Parathyroid adenoma (tissue), 2 donors: Measurements from ENCODE around the gene KLHL3.

Experiments used
- H2AFZ ChIP-seq: fragments of 300-600 bp; sonication (generic); one replicate; pipeline ENCODE4 v1.7.0; 2017; ENCODE audit warnings: antibody characterized with exemption, mild to moderate bottlenecking
- H3K27ac ChIP-seq: fragments of 300-600 bp; sonication (generic); one replicate; pipeline ENCODE4 v1.7.0; 2017
- H3K27me3 ChIP-seq: fragments of 300-600 bp; sonication (generic); one replicate; pipeline ENCODE4 v1.7.0; 2017; ENCODE audit warnings: low read length; ENCODE audit not compliant: control insufficient read depth, insufficient read depth
- H3K36me3 ChIP-seq: fragments of 300-600 bp; sonication (generic); one replicate; pipeline ENCODE4 v1.7.0; 2017; ENCODE audit warnings: low read length; ENCODE audit not compliant: control insufficient read depth, insufficient read depth
- H3K4me1 ChIP-seq: fragments of 300-600 bp; sonication (generic); one replicate; pipeline ENCODE4 v1.7.0; 2017; ENCODE audit warnings: control low read depth
- H3K4me2 ChIP-seq: fragments of 300-600 bp; sonication (generic); one replicate; pipeline ENCODE4 v1.7.0; 2017; ENCODE audit warnings: low read length
- H3K4me3 ChIP-seq: fragments of 300-600 bp; sonication (generic); one replicate; pipeline ENCODE4 v1.7.0; 2017; ENCODE audit warnings: low read depth, low read length
- H3K79me2 ChIP-seq: fragments of 300-600 bp; sonication (generic); one replicate; pipeline ENCODE4 v1.7.0; 2017; ENCODE audit warnings: control low read depth
- H3K9ac ChIP-seq: fragments of 300-600 bp; sonication (generic); one replicate; pipeline ENCODE4 v1.7.0; 2017; ENCODE audit warnings: mild to moderate bottlenecking
- H3K9me3 ChIP-seq: fragments of 300-600 bp; sonication (generic); one replicate; pipeline ENCODE4 v1.7.0; 2017; ENCODE audit warnings: low read length; ENCODE audit not compliant: control insufficient read depth
- CTCF ChIP-seq: fragments of 300-600 bp; sonication (generic); IDR thresholded peaks from one replicate; pipeline ENCODE4 v1.7.0; 2017; ENCODE audit warnings: antibody characterized with exemption, mild to moderate bottlenecking
- donor health status: primary hyperparathyroidism.

KLHL3 gene

GRCh38 chr5:137598399-137598798 is 137.5 kb downstream of the KLHL3 start:
- Histone ChIP-seq H3K9me3 (no peaks in the 10 kb centered on the region), H3K27me3 (peaks cover 2% of the 10 kb centered on the region), H3K27ac (no peak overlapping the region), H3K9ac (no peak overlapping the region), H3K36me3 (no peaks in the 10 kb centered on the region), H3K4me2 (no peak overlapping the region), H2AFZ (no peak overlapping the region), H3K79me2 (no peaks in the 10 kb centered on the region), H3K4me1 (no peaks in the 10 kb centered on the region), H3K4me3 (no peak overlapping the region)
- TF ChIP-seq CTCF, result no peak

- no peak overlapping the region for H3K4me2 ChIP-seq
- no peaks in the 10 kb centered on the region for H3K36me3 ChIP-seq
- no peak overlapping the region for H3K9ac ChIP-seq
- no peak overlapping the region for H2AFZ ChIP-seq
- H3K27ac ChIP-seq, result no peak overlapping the region
- no peaks in the 10 kb centered on the region for H3K4me1 ChIP-seq
- H3K4me3 ChIP-seq, result no peak overlapping the region
- H3K27me3 ChIP-seq, result peaks cover 2% of the 10 kb centered on the region
- no peaks in the 10 kb centered on the region for H3K9me3 ChIP-seq
- no peaks in the 10 kb centered on the region for H3K79me2 ChIP-seq
- TF ChIP-seq CTCF, result no peak
Measured at GRCh38 chr5:137596941-137597340, 138.9 kb downstream of the KLHL3 start.

- H3K4me1 ChIP-seq, result no peaks in the 10 kb centered on the region
- H3K9me3 ChIP-seq, result no peaks in the 10 kb centered on the region
- TF ChIP-seq CTCF, result no peak
- H3K9ac ChIP-seq, result no peak overlapping the region
- H3K36me3 ChIP-seq, result no peaks in the 10 kb centered on the region
- H3K4me2 ChIP-seq, result no peak overlapping the region
- H3K79me2 ChIP-seq, result no peaks in the 10 kb centered on the region
- no peak overlapping the region for H3K27ac ChIP-seq
- no peak overlapping the region for H3K4me3 ChIP-seq
- H2AFZ ChIP-seq, result no peak overlapping the region
- peaks cover 2% of the 10 kb centered on the region for H3K27me3 ChIP-seq
Measured at GRCh38 chr5:137595396-137596079, 140.4 kb downstream of the KLHL3 start.

GRCh38 chr5:137594717-137595116 is 141.2 kb downstream of the KLHL3 start:
- H3K9me3 ChIP-seq, result no peaks in the 10 kb centered on the region
- no peak overlapping the region for H3K27ac ChIP-seq
- TF ChIP-seq CTCF, result no peak
- H3K4me2 ChIP-seq, result no peak overlapping the region
- H3K4me1 ChIP-seq, result no peaks in the 10 kb centered on the region
- no peaks in the 10 kb centered on the region for H3K36me3 ChIP-seq
- H3K27me3 ChIP-seq, result peaks cover 2% of the 10 kb centered on the region
- H3K4me3 ChIP-seq, result no peak overlapping the region
- H3K9ac ChIP-seq, result no peak overlapping the region
- H3K79me2 ChIP-seq, result no peaks in the 10 kb centered on the region
- no peak overlapping the region for H2AFZ ChIP-seq

- Histone ChIP-seq H3K4me3 (no peak overlapping the region), H3K27ac (no peak overlapping the region), H2AFZ (no peak overlapping the region), H3K9ac (no peak overlapping the region), H3K9me3 (no peaks in the 10 kb centered on the region), H3K79me2 (no peaks in the 10 kb centered on the region), H3K4me2 (no peak overlapping the region), H3K27me3 (no peaks in the 10 kb centered on the region), H3K36me3 (no peaks in the 10 kb centered on the region), H3K4me1 (no peaks in the 10 kb centered on the region)
- no peak for TF ChIP-seq CTCF
Measured at GRCh38 chr5:137592317-137592716, 143.6 kb downstream of the KLHL3 start.
